Lower leg skin (tissue), 4 donors: ENCODE results near the gene ZMYND12. TPM values are rescaled to one million over a fixed set of nuclear protein-coding genes. Genes with fewer than 3 reads are reported as not detected.

Experiments used
- DNase-seq, 2 donors: peaks; one replicate each; pipeline ENCODE4 v3.0.0-alpha.2; 2019; ENCODE audit warnings: low spot score in 2 of 2
- H3K4me3 ChIP-seq: fragments of 200-600 bp; sonication (generic); 2 replicates; pipeline ENCODE4 v1.5.1; 2017; ENCODE audit warnings: mild to moderate bottlenecking, low read depth; ENCODE audit not compliant: poor library complexity, severe bottlenecking
- CTCF ChIP-seq, 3 donors: fragments of 450-650 bp; IDR thresholded peaks; one replicate each; pipeline ENCODE4 v1.5.1; 2016; ENCODE audit warnings: antibody characterized with exemption in 3 of 3, mild to moderate bottlenecking in 3 of 3, moderate library complexity in 2 of 3
- POLR2A ChIP-seq, 2 donors: fragments of 450-650 bp; IDR thresholded peaks; one replicate each; pipeline ENCODE4 v1.6.1; 2016 to 2017; ENCODE audit warnings: antibody characterized with exemption in 2 of 2, mild to moderate bottlenecking in 1 of 2, moderate library complexity in 1 of 2
- WGBS, 2 donors: methylation state at CpG; one replicate each; pipeline ENCODE4 v1.1.5; 2018; 5-methylcytosine and 5-hydroxymethylcytosine counted together
- intact Hi-C: fragments of 100-400 bp; cut with DNase I; formaldehyde crosslinking; loops from one replicate; pipeline ENCODE4 v1.15.0; 2023; ENCODE audit warnings: low total_unique reads
- total RNA-seq, 4 donors: library from RNA; depleted of rRNA; stranded (reverse); fragments of >200 nt; gene quantifications; one replicate each; pipeline ENCODE4 v1.1.0, GENCODE V29; 2016

The ZMYND12 gene
- total RNA-seq, 4 donors from 2014 or later: 0.25 to 8.0 (median 0.42) TPM; not detected in 1

GRCh38 chr1:42434340-42434739 lies 21.5 kb downstream of the ZMYND12 start:
- H3K4me3 ChIP-seq: no peak overlapping the region
- 90 to 94% methylated on average over 4 of the region's 4 CpGs for WGBS, 2 donors
- TF ChIP-seq CTCF (IDR thresholded peaks at IDR 0.05) (no peak), POLR2A (IDR thresholded peaks at IDR 0.05) (no peak)
- no peak for DNase-seq
- intact Hi-C loops: no loop called here

DNA sequence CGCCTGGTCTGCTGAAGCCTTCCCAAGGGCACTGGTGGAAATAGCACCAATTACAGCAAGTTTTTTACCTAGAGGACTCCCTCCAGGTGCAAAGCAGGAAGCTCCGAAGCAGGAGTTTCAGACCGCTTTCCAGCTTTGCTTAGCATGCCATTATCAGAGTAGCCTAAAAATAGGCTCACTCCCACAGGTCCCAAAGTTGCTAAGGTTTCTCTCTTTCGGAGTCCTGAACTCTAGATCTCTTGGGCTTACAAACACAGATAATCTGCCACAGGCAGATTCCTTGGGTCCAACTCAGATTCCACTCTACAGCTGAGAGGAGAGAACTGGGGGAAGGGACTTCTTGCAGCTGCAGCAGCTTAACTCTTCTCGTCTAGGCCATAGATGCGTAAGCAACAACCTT lies 22.5 kb downstream of the ZMYND12 start:
- no peak for DNase-seq
- TF ChIP-seq CTCF (IDR thresholded peaks at IDR 0.05) (no peak), POLR2A (IDR thresholded peaks at IDR 0.05) (no peak)
- WGBS, 2 donors: 88 to 92% methylated on average over 6 of the region's 6 CpGs
- no peak overlapping the region for H3K4me3 ChIP-seq
- intact Hi-C loops: no loop called here

DNA sequence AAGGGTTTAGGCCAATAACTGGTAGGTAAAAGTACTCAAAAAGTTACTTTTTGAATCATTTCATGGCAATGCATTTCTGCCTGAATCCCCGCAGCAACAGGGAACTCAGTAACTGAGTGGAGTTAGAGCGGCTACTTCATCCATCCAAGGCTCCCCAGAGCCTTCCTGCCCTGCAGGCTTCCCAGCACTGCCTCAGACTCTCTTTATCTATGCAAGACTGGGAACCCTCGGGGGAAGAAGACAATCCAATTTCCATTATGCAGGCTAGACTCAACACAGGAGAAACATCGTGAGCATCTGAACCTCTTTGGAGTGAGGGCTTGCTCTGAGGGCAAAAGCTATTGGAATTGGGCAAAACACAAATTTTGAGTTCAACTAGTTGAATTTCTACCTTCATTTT lies 23.1 kb downstream of the ZMYND12 start:
- intact Hi-C loops: no loop called here
- 90 to 94% methylated on average over 4 of the region's 4 CpGs for WGBS, 2 donors

GRCh38 chr1:42431514-42431913 lies 24.3 kb downstream of the ZMYND12 start:
- no peak for DNase-seq
- WGBS, 2 donors: 83 to 84% methylated on average over 3 of the region's 3 CpGs
- intact Hi-C loops: no loop called here
- TF ChIP-seq CTCF (IDR thresholded peaks at IDR 0.05): no peak
- TF ChIP-seq POLR2A (IDR thresholded peaks at IDR 0.05): no peak
- no peak overlapping the region for H3K4me3 ChIP-seq

More for the DNA sequence above, 23.1 kb downstream of the ZMYND12 start:
- TF ChIP-seq POLR2A (IDR thresholded peaks at IDR 0.05) (no peak), CTCF (IDR thresholded peaks at IDR 0.05) (no peak)
- no peak overlapping the region for H3K4me3 ChIP-seq
- no peak for DNase-seq

- H3K4me3 ChIP-seq: no peak overlapping the region
- no peak for TF ChIP-seq CTCF (IDR thresholded peaks at IDR 0.05)
- TF ChIP-seq POLR2A (IDR thresholded peaks at IDR 0.05): no peak
- 85 to 86% methylated on average over 3 of the region's 3 CpGs for WGBS, 2 donors
- intact Hi-C loops: no loop called here
- no peak for DNase-seq
These were observed 25.3 kb downstream of the ZMYND12 start for GRCh38 chr1:42430286-42431135.
